ENCODE measurements around the gene RNF227.

GRCh38 chr17:7956228-7956965 lies 40.3 kb upstream of the RNF227 start:
- no peak for TF ChIP-seq POLR2A (IDR thresholded peaks at IDR 0.05; ENCODE audit: low read length)
- no peak for TF ChIP-seq GATA1 (IDR thresholded peaks at IDR 0.05; ENCODE audit: low read depth, low read length)
